Liver (tissue), 3 donors: Measurements from ENCODE around the gene KIRREL3.

Experiments used
- CTCF ChIP-seq: fragments of 150-350 bp; IDR thresholded peaks from 2 replicates; pipeline ENCODE4 v1.5.1; 2017; ENCODE audit warnings: improper control_type of control experiment, low read depth, low read length; ENCODE audit not compliant: missing input control
- SP1 ChIP-seq: IDR thresholded peaks from 2 replicates; pipeline ENCODE4 v1.6.1; 2018; ENCODE audit warnings: antibody characterized with exemption, mild to moderate bottlenecking
- donor health status: healthy.
- donor health status: healthy.

- TF ChIP-seq SP1 (no peak), CTCF (no peak)
Observed at GRCh38 chr11:126993599-126993998, 7.0 kb downstream of the KIRREL3 start.
